PC-3 (cell line): Measurements from ENCODE around the gene NXPH1.

ENCODE experiments used
- EZH2 ChIP-seq: fragments of 300-600 bp; sonication (generic); IDR thresholded peaks from one replicate; pipeline ENCODE4 v1.6.1; 2017; ENCODE audit warnings: antibody characterized with exemption, mild to moderate bottlenecking, low read length; ENCODE audit not compliant: unreplicated experiment
- EZH2phosphoT487 ChIP-seq: fragments of 300-600 bp; sonication (generic); IDR thresholded peaks from 2 replicates; pipeline ENCODE4 v1.6.1; 2018; ENCODE audit warnings: mild to moderate bottlenecking, antibody characterized with exemption, low read length, borderline replicate concordance
- TF ChIP-seq, protein P1 (sequence below): fragments of 300-600 bp; sonication (generic); conservative IDR thresholded peaks from 2 replicates; pipeline ENCODE4 v1.5.1; 2017; ENCODE audit warnings: antibody characterized with exemption, low read depth, mild to moderate bottlenecking, low read length

DNA sequence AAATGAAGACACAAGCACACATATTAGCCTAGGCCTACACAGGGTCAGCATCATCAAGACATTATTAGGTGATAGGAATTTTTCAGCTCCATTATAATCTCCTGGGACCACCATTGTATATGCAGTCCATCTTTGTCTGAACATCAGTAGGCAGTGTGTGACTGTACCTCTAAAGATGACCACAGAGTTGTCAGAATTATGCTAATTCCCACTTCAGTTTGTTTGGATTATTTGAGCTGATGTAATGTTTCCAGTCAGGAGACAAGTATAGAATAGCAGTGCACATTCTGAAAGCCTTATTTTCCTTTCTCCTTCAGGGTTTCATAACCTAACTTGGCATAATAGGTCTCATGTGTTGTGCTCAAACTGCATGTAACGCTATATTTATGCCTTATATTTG lies 306.4 kb downstream of the NXPH1 start:
- TF ChIP-seq, protein P1, sequence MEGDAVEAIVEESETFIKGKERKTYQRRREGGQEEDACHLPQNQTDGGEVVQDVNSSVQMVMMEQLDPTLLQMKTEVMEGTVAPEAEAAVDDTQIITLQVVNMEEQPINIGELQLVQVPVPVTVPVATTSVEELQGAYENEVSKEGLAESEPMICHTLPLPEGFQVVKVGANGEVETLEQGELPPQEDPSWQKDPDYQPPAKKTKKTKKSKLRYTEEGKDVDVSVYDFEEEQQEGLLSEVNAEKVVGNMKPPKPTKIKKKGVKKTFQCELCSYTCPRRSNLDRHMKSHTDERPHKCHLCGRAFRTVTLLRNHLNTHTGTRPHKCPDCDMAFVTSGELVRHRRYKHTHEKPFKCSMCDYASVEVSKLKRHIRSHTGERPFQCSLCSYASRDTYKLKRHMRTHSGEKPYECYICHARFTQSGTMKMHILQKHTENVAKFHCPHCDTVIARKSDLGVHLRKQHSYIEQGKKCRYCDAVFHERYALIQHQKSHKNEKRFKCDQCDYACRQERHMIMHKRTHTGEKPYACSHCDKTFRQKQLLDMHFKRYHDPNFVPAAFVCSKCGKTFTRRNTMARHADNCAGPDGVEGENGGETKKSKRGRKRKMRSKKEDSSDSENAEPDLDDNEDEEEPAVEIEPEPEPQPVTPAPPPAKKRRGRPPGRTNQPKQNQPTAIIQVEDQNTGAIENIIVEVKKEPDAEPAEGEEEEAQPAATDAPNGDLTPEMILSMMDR = no peak
- TF ChIP-seq EZH2 (no peak), EZH2phosphoT487 (no peak)
